HG03135 (cell line): Measurements from ENCODE around the gene HELQ.
"Not testable (repeated sequence)": the region's sequence is repeated elsewhere in the genome, so short reads cannot be mapped to it uniquely, and the experiment has no call there.

Source experiments
- ATAC-seq: cut with Tn5 transposase; IDR thresholded peaks from one replicate; pipeline ENCODE4 v1.9.1; 2021; ENCODE audit warnings: mild to moderate bottlenecking, moderate library complexity; ENCODE audit not compliant: unreplicated experiment

The HELQ gene

DNA sequence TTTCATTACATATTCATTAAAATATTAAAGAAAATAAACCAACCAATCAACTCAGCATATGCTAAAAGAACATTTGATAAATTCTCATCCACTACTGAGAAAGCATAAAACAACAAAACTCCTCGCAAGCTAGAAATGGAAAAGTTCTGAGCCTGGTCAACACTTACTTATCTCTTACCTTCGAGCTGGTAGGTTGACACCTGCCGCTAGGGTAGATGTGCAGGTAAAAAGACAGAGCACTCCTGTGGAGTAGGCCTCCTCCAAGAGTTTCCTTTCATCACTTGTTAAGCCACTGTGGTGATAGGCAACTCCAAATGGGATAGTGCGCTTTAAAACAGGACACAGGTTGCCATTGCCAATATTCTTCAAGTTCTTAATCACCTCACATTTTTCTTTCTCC is 18.9 kb downstream of the HELQ start:
- ATAC-seq = no peak

DNA sequence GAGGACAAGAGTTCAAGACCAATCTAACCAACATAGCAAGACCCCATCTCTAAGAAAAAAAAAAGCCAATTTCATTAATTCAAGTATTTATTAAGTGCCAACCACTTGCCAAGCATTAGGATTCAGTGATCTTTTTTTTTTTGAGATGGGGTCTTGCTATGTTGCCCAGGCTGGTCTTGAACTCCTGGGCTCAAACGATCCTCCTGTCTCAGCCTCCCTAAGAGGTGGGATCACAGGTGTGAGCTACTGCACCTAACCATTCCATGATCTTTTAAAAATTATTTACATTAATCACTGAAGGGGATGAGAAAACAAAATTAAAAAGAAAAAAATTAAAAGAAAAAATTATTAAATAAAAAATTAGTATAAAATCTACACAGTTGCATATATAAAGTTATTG is 24.4 kb downstream of the HELQ start:
- ATAC-seq = no peak

DNA sequence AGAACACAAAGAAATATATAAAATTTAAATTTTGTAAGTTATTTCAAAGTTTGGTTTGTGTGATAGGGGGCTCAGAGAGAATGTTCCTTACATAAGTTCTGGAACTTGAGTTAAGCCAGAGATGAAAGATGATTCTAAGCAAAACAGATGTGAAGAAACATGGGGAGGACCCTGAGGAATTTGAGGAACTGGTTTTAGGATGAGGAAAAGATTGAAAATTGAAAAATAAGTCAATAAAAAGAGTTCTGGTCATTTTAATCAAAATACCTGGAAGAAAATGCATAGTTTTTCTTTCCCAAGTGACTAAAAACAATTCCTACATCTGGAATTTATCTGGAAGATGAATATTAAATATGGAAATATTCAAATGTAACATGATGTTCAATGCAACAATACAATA is 37.4 kb downstream of the HELQ start:
- no peak for ATAC-seq

DNA sequence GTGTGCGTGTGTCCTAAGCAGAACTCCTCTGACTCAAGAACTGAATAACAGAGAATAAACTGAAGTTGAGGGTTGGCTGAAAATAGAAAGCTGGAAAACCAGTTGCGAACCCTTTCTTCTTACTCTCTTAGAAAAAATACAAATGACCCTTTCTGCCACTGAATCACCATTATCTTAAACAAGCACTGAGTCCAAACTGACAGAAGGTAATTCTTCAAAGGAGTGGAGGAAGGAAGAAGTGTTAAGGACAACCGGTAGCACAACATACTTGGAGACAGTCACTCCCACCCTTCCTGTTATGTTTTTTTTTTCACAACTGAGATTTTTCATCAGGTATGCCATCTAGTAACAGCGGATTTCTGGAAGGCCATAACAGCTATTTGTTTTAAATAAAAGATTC is 38.1 kb downstream of the HELQ start:
- no peak for ATAC-seq

DNA sequence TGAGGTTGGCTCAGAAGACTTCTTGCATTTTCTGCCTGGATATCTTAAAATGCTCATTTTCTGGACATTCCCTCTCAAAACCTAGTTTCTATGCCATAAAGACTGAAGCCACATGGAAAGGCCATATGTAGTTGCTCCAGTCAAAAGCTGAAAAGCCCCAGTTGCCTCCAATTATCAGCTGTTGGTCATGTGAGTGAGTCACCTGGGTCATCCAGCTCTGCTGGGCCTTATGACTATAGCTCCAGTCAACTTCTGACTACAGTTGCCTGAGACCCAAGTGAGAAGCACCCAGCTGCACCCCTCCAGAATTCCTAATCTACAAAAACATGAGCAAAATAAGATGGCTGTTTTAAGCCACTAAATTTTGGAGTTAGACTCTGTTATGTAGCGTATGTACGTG is 41.9 kb downstream of the HELQ start:
- ATAC-seq = no peak

DNA sequence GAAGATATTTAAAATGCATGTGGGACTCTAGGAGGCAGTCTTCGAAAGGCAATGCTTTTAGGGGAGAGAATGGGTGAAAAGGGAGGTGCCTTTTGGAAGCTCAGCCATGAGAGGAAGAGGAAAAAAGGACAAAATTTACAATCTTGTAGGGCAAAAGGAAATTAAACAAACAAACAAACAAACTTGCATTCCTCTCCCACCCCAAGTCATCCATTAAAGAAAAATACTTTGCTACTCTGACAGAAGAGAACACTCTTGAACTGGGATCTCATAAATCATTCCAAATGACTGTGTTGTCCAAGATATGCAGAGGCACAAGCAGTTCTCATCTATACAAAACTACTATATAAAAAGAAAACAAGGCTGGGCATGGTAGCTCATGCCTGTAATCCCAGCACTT is 46.7 kb downstream of the HELQ start:
- no peak for ATAC-seq

DNA sequence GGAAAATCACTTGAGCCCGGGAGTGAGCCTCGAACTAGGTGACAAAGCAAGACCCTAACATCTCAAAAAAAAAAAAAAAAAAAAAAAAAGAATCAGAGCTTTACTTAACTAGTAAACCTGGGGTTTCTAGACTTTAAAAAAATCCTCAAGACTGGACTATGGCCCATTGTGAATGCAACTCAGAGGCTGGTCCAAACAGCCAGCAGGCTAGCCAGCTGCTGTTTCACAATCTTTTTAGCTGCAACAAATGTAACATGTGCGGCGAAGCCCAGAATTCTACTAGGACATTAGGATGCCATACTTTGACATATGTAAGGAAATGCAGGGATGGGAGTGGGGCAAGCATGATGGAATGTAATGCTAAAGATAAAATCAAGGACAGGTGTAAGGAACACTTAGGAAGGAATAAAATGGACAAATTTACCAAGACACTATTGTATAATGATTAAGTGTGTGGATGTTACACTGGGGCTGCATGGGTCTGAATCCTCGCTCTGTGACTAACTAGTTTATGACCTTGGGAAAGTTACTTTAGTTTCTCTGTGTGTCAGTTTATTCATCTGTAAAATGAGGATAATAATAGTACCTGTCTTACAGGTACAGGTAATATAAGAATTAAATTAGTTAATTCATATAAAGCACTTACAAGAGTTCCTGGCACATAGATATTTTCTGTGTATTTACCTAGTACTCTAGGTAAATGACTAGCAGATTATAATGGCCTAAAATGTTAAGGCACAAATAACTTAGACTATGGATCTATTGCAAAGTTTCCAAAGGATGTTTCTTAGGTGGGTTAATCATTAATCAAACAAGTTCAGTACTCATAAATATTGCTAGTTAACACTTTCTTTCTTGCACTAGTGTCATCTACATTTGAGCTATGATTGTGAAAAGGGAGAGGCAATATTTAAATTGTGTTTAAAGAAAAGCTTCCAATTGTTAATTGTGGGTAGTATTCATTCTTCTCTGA is 49.5 kb downstream of the HELQ start:
- no peak for ATAC-seq

DNA sequence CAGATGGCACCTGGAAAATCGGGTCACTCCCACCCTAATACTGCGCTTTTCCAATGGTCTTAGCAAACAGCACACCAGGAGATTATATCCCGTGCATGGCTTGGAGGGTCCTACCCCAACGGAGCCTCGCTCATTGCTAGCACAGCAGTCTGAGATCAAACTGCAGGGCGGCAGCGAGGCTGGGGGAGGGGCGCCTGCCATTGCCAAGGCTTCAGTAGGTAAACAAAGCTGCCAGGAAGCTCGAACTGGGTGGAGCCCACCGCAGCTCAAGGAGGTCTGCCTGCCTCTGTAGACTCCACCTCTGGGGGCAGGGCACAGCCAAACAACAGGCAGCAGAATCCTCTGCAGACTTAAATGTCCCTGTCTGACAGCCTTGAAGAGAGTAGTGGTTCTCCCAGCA is 57.5 kb downstream of the HELQ start:
- not testable (repeated sequence) for ATAC-seq

DNA sequence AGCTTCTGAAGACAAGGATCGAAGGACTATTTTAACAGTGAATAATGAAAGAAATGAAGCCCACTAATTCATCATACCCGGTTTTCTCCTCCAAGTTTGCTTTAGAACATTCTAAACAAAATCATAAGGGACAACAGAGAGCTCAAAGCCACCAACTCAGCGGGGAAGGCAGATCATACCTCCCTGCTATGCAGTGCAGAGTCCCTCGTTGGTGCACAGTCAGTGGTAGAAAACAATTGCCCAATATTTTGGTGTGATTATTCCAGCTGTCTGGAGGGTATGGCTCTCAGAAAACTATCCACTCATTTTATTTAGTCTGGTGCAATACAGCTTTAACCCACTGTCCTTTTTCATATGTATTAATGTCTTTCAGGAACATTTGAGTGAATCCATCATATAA is 61.7 kb downstream of the HELQ start:
- ATAC-seq = no peak

DNA sequence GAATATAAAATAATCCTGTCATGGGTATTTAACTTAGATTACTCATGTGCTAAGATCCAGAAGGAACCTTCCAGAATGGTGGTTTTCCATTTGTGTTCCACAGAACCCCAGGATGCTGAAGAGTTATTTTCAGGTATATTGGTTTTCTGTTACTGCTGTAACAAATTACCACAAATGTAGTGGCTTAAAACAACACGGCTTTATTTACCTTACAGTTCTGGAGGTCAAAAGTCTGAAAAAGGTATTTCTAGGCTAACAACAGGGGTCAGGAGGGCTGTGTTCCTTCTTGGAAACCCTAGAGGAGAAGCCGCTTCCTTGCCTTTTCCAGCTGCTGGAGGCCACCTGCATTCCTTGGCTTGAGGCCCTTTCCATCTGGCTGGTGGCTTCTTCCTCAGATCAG is 63.1 kb downstream of the HELQ start:
- no peak for ATAC-seq

DNA sequence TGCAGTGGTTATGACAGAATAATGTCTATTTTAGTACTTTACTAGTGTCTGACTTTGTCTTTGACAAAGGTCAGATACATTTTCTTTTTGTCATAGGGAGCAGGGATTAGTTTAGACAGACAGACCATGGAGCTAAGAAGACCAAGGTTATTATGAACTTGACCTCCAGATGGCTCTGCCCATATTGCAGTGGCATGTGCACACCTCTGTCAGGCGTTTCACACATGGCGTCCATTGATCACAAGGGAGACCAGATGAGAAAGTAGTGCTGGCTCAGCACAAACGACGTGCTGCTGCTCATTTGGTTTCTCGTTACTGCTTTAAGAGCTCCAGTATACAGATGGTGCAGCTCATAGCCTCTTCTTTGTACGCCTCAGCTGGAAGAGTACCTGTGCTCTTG is 64.7 kb downstream of the HELQ start:
- no peak for ATAC-seq

DNA sequence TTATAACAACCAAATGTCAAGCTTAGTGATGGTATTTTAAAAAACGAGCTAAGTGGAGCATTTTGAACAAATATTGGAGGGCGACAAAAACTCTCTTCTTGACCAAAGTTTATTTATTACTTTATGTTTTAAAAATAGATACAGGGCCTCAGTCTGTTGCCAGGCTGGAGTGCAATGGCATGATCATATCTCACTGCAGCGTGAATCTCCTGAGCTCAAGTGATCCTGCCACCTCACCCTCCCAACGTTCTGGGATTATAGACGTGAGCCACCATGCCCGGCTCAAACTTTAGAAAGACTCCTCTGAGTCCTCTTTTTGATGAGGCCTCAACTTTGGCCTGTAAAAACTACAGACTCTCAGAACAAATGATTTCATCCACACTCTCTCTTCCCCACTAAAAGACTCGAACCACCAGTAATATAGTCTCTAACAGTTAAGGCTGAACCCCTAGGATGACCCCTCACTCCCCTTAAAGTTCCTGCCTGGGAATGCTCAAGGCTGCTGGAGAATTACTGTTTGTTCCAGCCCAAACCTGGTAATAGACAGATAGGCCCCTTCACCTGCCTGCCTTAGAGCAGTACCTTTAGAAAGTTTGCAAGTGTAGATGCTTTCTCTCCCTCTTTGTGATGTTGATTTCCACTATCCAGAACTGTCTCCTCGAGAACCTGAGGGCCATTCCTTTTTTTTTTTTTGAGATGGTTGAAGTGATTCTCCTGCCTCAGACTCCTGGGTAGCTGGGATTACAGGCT is 65.7 kb downstream of the HELQ start:
- ATAC-seq = no peak

DNA sequence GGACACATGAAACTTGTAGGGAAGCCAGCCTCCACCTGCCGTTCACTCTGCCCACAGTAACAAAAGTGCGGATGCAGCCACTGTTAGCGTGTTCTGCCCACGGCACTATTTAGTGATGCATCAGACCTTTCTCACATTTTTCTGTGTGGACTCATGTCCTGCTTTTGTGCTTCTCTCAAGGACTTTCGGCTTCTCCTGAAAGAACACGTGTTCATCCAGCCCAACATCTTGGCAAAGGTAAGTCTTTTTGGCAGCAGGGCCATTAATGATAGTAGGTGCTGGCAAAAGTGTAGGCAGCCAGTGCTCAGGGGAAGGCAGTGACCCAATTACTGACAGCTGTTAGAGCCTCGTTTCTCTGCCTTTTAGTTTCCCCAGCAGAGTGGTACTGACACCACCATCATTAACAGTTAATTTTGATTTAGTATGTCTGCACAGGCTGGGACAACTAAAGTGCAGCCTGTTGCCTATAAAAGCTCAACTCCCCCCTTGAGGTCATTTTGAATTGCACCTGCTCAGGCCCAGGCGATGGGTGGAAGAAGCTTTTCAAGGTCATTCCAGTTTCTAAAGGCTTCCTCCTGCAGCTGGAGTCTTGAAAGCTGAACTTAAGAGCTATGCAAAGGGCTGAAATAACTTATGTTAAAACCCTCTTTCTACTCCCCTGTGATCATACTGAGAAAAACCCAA is 66.4 kb downstream of the HELQ start:
- ATAC-seq = no peak

DNA sequence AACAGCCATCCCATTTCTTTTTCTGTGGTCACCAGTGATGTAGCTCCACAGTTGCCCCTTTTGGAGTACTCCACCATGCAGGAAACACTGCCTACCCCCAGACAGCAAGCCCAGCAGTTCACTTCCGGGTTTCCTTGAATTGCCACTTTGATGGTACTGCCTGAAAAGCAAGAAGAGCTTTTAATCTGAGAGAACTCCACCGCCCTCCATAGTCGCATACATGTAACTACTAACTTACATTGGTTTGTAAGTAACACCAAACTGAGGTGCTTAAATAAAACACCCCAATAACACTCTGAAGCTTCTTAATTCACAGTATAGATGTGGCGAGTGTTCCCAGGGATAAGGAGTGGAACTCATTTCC is 67.3 kb downstream of the HELQ start:
- no peak for ATAC-seq

DNA sequence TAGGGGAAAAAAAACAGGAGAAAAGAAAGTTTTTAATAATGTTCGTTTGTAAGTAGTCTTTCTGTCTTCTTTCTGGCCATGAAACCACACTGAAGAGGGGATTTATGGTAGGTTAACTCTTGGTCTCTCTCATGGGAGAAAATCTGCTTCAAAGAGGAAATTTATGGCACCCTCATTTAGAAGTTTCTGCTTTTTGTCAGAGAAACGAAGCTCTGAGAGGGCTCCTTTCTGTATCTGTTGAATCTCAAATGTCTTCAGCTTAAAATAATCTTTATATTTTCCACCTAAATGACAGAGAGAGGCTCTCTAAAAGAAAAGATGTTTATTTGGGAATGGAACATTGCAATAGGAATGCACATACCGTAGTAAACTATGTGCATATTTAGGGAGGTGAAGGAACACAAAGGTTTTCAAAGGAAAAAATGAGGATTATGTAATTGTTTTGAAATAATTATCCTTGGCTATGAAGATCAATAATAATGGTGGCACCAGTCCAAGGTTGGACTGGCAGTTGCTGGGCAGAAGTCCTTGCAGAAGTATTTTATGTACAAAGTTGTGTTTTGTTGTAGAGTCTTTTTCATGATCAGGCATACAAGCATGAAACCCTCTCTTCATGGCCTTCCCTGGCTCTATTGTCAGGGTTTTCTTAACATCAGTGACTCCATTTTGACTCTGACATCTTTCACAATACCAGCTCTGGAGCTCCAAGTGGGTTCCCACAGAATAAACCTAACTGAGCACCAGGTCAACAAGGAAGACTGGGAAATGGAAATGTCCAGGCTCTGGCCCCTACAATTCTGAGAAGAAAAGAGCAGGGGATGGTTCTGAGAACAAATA is 67.9 kb downstream of the HELQ start:
- ATAC-seq = no peak

DNA sequence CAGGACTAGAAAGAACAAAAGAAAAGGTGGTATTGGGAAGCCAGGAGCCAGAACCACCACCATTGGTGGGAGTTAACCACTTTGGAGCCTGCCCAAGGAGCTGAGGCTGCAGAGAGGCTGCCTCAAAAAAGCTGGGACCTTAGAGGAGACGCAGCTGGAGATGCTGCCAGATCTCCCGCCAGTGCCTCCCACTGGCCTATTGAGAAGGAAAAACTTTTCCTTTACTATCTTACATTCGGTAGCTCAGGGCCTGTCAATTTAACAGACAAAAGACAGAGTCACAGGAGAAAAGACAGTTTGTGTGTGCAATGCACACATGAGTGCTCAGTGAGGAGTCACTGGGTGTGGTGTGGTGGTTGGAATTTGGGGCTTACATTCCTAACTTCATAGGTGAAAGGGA is 68.6 kb downstream of the HELQ start:
- no peak for ATAC-seq

DNA sequence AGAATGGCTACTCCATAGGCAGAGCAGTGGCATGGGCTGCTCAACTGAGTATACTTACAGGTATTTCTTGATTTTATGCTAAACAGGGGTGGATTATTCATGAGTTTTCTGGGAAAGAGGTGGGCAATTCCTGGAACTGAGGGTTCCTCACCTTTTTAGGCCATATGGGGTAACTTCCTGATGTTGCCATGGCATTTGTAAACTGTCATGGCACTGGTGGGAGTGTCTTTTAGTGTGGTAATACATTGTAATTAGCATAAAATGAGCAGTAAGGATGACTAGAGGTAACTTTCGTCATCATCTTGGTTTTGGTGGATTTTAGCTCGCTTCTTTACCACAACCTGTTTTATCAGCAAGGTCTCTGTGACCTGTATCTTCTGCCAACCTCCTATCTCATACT is 72.8 kb downstream of the HELQ start:
- no peak for ATAC-seq

DNA sequence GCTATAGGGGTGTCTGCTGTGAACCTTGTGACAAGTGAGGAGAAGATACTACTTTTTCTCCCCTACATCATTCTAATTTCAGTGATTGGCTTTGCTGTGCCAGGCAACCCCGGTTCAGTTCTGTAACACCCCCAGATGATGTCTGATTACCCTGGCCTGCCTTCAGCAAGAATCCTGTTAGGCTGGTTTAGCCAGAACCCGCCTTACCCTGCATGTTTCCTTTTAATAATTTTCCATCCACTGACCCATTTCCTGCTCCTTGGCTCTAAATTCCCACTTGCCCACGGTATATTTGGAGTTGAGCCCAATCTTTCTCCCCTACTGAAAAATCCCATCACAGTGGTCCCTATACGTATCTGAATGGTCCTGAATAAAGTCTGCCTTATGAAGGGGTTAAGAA is 74.5 kb downstream of the HELQ start:
- ATAC-seq = no peak

DNA sequence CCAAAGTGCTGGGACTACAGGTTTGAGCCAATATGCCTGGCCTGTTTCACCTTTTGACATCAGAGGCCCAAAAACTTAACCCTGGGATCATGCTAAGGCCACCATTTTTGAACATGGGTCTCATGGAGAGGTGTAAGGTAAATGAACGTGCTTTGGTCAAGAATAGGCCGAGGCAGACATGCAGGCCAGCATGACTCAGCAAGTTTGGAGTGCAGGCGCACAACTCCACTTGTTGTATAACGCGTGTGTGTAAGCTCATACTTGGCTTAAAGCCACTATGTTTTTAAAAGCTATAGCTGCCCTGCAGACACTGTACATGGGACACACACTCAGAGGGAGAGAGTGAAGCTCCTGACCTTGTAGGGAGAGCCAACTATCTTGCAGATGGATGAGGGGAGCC is 77.2 kb downstream of the HELQ start:
- no peak for ATAC-seq

DNA sequence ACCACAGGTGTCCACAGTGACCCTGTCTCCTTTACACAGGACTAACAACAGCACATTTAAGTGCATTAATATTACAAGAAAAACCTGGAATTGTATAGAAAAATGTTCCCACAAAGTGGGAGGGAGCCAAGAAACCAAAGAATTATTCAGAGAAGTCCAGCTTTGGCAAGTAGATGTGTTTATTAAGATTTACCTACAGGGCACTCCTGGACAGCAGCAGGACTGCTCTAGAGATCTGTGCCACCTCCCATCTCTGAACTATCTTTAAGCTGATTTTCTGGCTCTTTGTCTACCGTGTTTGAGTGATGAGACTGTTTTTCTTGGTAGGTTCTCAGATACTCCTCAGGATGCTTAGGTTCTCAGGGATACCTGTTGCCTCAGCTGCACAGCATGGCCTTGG is 82.7 kb downstream of the HELQ start:
- no peak for ATAC-seq

DNA sequence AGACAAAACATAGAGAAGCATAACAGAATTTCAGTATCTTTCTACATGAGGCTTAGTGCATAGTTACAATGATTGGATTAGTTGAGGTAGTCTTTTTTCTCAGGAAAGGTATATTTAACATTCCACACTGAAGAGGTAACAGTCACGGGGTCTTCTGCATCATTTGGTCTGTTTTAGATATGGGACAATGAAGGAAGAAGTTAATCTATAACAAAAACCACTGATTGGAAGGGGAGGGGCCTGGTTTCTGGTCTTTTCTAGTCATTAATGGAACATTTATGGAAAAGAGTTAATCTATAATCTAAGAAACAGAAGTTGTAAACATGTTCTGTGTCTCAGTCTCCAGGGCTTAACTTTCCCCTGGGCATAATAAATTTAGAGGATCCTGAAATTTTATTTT is 83.7 kb downstream of the HELQ start:
- no peak for ATAC-seq
